GM19328 (cell line): ENCODE results near the gene GRM7.

Experiments used
- ATAC-seq: cut with Tn5 transposase; IDR thresholded peaks from one replicate; pipeline ENCODE4 v1.9.1; 2021; ENCODE audit warnings: mild to moderate bottlenecking, moderate library complexity; ENCODE audit not compliant: unreplicated experiment

The GRM7 gene

GRCh38 chr3:7226393-7226792 lies 365.5 kb downstream of the GRM7 start:
- no peak for ATAC-seq

- no peak for ATAC-seq
Observed at GRCh38 chr3:7238565-7239295, 377.8 kb downstream of the GRM7 start.

- no peak for ATAC-seq
Observed at GRCh38 chr3:7241584-7242302, 380.8 kb downstream of the GRM7 start.

GRCh38 chr3:7242303-7242635 lies 381.4 kb downstream of the GRM7 start:
- ATAC-seq = no peak

- ATAC-seq = no peak
Observed at GRCh38 chr3:7249493-7250076, 388.7 kb downstream of the GRM7 start.

- no peak for ATAC-seq
Observed at GRCh38 chr3:7254251-7254650, 393.3 kb downstream of the GRM7 start.

- no peak for ATAC-seq
Observed at GRCh38 chr3:7260975-7261374, 400.1 kb downstream of the GRM7 start.

GRCh38 chr3:7263347-7264195 lies 402.7 kb downstream of the GRM7 start:
- no peak for ATAC-seq

- ATAC-seq = no peak
Observed at GRCh38 chr3:7264196-7264526, 403.2 kb downstream of the GRM7 start.

GRCh38 chr3:7265736-7266135 lies 404.8 kb downstream of the GRM7 start:
- ATAC-seq = no peak

- ATAC-seq = no peak
Observed at GRCh38 chr3:7266551-7266950, 405.6 kb downstream of the GRM7 start.

- no peak for ATAC-seq
Observed at GRCh38 chr3:7270731-7271130, 409.8 kb downstream of the GRM7 start.

- ATAC-seq = no peak
Observed at GRCh38 chr3:7271631-7272030, 410.7 kb downstream of the GRM7 start.

- no peak for ATAC-seq
Observed at GRCh38 chr3:7272203-7272602, 411.3 kb downstream of the GRM7 start.

- no peak for ATAC-seq
Observed at GRCh38 chr3:7275396-7275795, 414.5 kb downstream of the GRM7 start.

GRCh38 chr3:7280318-7280717 lies 419.4 kb downstream of the GRM7 start:
- ATAC-seq = no peak

GRCh38 chr3:7282988-7283387 lies 422.1 kb downstream of the GRM7 start:
- ATAC-seq = no peak

GRCh38 chr3:7285505-7285904 lies 424.6 kb downstream of the GRM7 start:
- ATAC-seq = no peak

- no peak for ATAC-seq
Observed at GRCh38 chr3:7288133-7288532, 427.2 kb downstream of the GRM7 start.

GRCh38 chr3:7289121-7289520 lies 428.2 kb downstream of the GRM7 start:
- ATAC-seq = no peak

GRCh38 chr3:7290077-7290825 lies 429.3 kb downstream of the GRM7 start:
- no peak for ATAC-seq
